ENCODE results near the gene CTDSP1.

CTDSP1 gene

GRCh38 chr2:218422403-218423086 lies 22.9 kb downstream of the CTDSP1 start:
- in situ Hi-C loops (cut with MboI; ENCODE audit: low sequenced_read_pairs) = no loop called here

DNA sequence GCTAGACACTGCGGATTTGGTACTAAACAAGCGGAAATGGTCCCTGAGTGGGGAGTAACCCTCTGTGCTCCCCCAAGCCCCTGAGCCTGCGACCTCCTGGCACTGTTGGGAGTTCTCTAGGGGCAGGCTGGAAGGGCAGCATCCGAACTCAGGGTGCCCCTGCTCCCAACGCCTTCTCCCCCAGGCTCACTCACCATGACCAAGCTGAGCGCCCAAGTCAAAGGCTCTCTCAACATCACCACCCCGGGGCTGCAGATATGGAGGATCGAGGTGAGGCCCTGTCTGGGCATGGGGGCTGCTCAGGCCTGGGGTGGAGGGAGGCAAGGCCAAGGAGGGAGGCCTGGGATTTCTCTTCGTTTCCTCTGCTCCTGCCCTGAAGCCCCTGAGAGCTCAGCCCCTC lies 23.9 kb downstream of the CTDSP1 start:
- in situ Hi-C loops (cut with MboI; ENCODE audit: low sequenced_read_pairs) = no loop called here

DNA sequence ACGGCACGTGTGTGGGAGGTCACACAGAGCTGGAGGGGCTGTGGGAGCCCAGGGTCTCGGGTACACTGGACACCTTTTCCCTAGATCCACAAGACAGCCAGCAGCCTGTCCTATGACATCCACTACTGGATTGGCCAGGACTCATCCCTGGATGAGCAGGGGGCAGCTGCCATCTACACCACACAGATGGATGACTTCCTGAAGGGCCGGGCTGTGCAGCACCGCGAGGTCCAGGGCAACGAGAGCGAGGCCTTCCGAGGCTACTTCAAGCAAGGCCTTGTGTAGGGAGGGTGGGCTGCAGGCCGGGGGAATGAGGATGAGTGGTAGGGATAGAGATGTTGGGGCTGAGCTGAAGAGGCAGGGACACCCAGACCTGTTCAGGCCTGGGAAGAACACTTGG lies 25.9 kb downstream of the CTDSP1 start:
- in situ Hi-C loops (cut with MboI; ENCODE audit: low sequenced_read_pairs) = no loop called here

GRCh38 chr2:218427741-218428140 lies 28.1 kb downstream of the CTDSP1 start:
- in situ Hi-C loops (cut with MboI; ENCODE audit: low sequenced_read_pairs) = no loop called here

- in situ Hi-C loops (cut with MboI; ENCODE audit: low sequenced_read_pairs) = no loop called here
Observed at GRCh38 chr2:218428846-218429558, 29.3 kb downstream of the CTDSP1 start.

GRCh38 chr2:218429911-218430692 lies 30.4 kb downstream of the CTDSP1 start:
- in situ Hi-C loops (cut with MboI; ENCODE audit: low sequenced_read_pairs) = no loop called here

DNA sequence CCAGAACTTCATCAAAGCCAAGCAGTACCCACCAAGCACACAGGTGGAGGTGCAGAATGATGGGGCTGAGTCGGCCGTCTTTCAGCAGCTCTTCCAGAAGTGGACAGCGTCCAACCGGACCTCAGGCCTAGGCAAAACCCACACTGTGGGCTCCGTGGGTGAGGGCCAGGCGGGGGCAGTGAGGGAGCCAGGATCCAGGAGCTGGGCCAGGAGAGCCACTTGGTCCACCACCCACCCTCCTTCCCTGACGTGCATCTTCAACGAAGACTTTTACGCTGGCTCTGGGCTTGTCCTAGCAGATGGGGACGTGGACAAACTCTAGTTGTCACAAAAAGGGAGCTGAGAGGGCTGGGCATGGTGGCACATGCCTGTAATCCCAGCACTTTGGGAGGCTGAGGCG lies 31.1 kb downstream of the CTDSP1 start:
- in situ Hi-C loops (cut with MboI; ENCODE audit: low sequenced_read_pairs) = no loop called here

DNA sequence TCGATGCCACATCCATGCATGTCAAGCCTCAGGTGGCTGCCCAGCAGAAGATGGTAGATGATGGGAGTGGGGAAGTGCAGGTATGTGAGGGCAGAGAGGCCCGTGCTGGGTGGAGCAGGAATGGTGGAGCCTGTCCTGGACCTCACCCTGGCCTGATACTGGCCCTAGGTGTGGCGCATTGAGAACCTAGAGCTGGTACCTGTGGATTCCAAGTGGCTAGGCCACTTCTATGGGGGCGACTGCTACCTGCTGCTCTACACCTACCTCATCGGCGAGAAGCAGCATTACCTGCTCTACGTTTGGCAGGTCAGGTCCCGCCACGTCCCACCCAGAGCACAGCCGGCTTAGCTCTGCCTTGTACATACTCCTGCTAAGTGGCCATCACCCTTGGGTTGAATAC lies 32.2 kb downstream of the CTDSP1 start:
- in situ Hi-C loops (cut with MboI; ENCODE audit: low sequenced_read_pairs) = no loop called here

DNA sequence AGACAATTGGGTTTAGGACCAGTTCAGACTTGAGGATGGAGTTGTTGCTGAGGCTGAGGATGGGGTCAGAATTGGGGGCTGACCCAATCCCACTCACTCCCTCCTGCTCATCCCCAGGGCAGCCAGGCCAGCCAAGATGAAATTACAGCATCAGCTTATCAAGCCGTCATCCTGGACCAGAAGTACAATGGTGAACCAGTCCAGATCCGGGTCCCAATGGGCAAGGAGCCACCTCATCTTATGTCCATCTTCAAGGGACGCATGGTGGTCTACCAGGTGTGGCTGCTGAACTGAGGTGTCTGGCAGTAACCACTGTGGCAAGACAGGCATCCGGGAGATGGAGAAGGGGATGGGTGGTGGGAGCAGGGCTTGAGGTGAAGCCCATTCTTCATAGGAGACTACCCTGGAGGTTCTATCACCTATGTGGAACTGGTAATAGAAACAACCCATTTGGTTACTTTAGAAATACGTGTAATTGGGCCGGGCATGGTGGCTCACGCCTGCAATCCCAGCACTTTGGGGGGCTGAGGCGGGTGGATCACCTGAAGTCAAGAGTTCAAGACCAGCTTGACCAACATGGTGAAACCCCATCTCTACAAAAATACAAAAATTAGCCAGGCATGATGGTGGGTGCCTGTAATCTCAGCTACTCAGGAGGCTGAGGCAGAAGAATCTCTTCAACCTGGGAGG lies 33.2 kb downstream of the CTDSP1 start:
- in situ Hi-C loops (cut with MboI; ENCODE audit: low sequenced_read_pairs) = no loop called here

DNA sequence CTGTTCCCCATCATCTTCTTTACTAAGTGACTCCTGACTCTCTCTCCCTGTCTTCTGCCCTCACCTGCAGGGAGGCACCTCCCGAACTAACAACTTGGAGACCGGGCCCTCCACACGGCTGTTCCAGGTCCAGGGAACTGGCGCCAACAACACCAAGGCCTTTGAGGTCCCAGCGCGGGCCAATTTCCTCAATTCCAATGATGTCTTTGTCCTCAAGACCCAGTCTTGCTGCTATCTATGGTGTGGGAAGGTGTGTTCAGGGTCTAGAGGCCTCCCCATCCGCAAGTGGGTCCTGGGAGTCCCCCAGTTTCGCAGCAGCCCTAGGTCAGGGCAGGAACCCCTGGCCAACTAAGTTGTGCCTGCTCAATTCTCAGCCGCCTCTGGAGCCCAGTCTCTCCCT lies 34.8 kb downstream of the CTDSP1 start:
- in situ Hi-C loops (cut with MboI; ENCODE audit: low sequenced_read_pairs) = no loop called here

GRCh38 chr2:218435003-218435982 lies 35.6 kb downstream of the CTDSP1 start:
- in situ Hi-C loops (cut with MboI; ENCODE audit: low sequenced_read_pairs) = no loop called here

GRCh38 chr2:218436992-218437391 lies 37.3 kb downstream of the CTDSP1 start:
- in situ Hi-C loops (cut with MboI; ENCODE audit: low sequenced_read_pairs) = no loop called here

GRCh38 chr2:218437969-218438368 lies 38.3 kb downstream of the CTDSP1 start:
- in situ Hi-C loops (cut with MboI; ENCODE audit: low sequenced_read_pairs) = no loop called here

- in situ Hi-C loops (cut with MboI; ENCODE audit: low sequenced_read_pairs) = no loop called here
Observed at GRCh38 chr2:218438596-218438995, 38.9 kb downstream of the CTDSP1 start.

- in situ Hi-C loops (cut with MboI; ENCODE audit: low sequenced_read_pairs) = no loop called here
Observed at GRCh38 chr2:218444692-218445357, 45.2 kb downstream of the CTDSP1 start.

DNA sequence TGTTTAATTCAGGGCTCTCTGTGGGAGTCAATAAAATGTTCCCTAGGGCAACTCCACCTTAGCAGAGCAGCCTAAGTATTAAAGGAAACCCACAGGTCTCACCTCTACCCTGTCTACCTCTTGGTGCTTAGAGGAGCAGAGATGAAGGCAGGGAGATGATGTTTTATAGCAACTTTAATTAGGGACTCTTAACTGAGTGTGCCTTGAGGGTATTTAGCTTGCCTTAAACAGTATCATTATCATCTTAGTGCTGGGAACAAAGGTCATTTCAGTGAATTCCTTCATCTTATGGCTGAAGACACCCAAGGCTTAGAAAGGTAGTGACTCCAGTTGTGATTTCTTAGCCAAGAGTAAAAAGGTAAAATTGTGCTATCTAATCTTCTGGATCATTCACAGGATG lies 45.9 kb downstream of the CTDSP1 start:
- in situ Hi-C loops (cut with MboI; ENCODE audit: low sequenced_read_pairs) = no loop called here

- in situ Hi-C loops (cut with MboI; ENCODE audit: low sequenced_read_pairs) = no loop called here
Observed at GRCh38 chr2:218446547-218446946, 46.9 kb downstream of the CTDSP1 start.

DNA sequence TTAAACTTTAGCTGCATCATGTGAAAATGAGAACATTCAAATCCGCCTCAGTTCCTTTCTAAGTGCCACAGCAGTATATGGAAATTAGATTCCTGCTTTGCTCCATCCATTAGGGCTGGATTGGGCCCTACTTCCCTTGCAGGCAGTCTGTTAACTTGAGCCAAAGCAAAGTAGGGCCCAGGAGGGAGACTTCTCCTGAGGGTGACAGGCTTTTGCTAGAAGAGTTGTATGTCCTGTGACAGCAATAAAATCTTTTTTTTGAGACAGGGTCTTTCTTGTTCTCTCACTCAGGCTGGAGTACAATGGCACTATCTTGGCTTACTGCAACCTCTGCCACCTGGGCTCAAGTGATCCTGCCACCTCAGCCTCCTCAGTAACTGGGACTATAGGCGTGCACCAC lies 47.4 kb downstream of the CTDSP1 start:
- in situ Hi-C loops (cut with MboI; ENCODE audit: low sequenced_read_pairs) = no loop called here

DNA sequence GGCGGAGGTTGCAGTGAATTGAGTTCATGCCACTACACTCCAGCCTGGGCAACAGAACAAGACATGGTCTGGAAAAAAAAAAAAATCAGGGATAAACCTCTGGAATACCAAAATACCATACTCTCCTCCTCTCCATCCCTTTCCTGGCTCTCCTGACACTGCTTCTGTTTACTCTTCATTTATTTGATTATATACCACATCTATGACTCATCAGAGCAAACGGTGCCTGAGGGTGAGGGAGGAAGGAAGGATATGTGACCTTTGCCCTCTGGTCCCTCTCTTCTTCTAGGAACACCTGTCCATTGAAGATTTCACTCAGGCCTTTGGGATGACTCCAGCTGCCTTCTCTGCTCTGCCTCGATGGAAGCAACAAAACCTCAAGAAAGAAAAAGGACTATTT lies 49.3 kb downstream of the CTDSP1 start:
- in situ Hi-C loops (cut with MboI; ENCODE audit: low sequenced_read_pairs) = no loop called here

DNA sequence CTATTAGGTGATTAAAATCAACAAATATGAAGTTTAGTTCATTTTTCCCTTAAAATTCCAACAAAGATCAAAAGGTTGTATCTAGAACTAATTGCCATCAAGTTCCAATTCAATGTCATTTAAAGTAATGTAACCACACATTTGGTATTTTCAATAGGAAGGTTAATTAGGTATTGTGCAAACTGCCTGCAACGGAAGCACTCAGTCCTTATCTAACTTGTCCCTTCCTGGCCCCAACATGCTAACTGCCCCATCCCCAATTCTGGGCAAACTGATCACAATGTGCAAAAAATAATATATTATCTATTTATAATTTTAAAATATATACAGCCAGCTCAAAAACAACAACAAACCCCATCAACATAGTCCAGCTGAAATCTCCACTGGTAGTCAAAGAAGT lies 52.4 kb downstream of the CTDSP1 start:
- in situ Hi-C loops (cut with MboI; ENCODE audit: low sequenced_read_pairs) = no loop called here

Data from hTERT RPE-1 (cell line).